ENCODE measurements around the gene MARCHF10.

Gene MARCHF10

GRCh38 chr17:62755141-62755851 lies 52.8 kb downstream of the MARCHF10 start:
- no peak for DNase-seq

- DNase-seq, result no peak
Observed at GRCh38 chr17:62754631-62755030, 53.5 kb downstream of the MARCHF10 start.

GRCh38 chr17:62753562-62753961 lies 54.6 kb downstream of the MARCHF10 start:
- no peak for DNase-seq

- peak in 17 of 56 donors; percentile 7 to 56 (median 20) for DNase-seq
Observed at GRCh38 chr17:62751060-62751691, 56.9 kb downstream of the MARCHF10 start.

- peak in 3 of 56 donors; percentile 2 to 38 (median 30) for DNase-seq
Observed at GRCh38 chr17:62750631-62751051, 57.5 kb downstream of the MARCHF10 start.

GRCh38 chr17:62749926-62750325 lies 58.2 kb downstream of the MARCHF10 start:
- no peak for DNase-seq

GRCh38 chr17:62746941-62747340 lies 61.2 kb downstream of the MARCHF10 start:
- DNase-seq, result no peak

- DNase-seq, result no peak
Observed at GRCh38 chr17:62745806-62746205, 62.3 kb downstream of the MARCHF10 start.

GRCh38 chr17:62744259-62744658 lies 63.9 kb downstream of the MARCHF10 start:
- DNase-seq, result no peak

GRCh38 chr17:62741290-62741689 lies 66.8 kb downstream of the MARCHF10 start:
- no peak for DNase-seq

GRCh38 chr17:62739645-62740388 lies 68.3 kb downstream of the MARCHF10 start:
- peak in 3 of 56 donors; percentile 1 to 35 (median 10) for DNase-seq

GRCh38 chr17:62738281-62738680 lies 69.8 kb downstream of the MARCHF10 start:
- DNase-seq, result no peak

- DNase-seq, result no peak
Observed at GRCh38 chr17:62737513-62737912, 70.6 kb downstream of the MARCHF10 start.

- DNase-seq, result no peak
Observed at GRCh38 chr17:62735044-62735651, 73.0 kb downstream of the MARCHF10 start.

GRCh38 chr17:62732125-62732524 lies 76.0 kb downstream of the MARCHF10 start:
- no peak for DNase-seq

GRCh38 chr17:62727916-62728672 lies 80.0 kb downstream of the MARCHF10 start:
- DNase-seq, result no peak

- no peak for DNase-seq
Observed at GRCh38 chr17:62725791-62726249, 82.3 kb downstream of the MARCHF10 start.

- DNase-seq, result peak in 26 of 56 donors; percentile 6 to 75 (median 38)
Observed at GRCh38 chr17:62724398-62725146, 83.5 kb downstream of the MARCHF10 start.

- no peak for DNase-seq
Observed at GRCh38 chr17:62723842-62724241, 84.3 kb downstream of the MARCHF10 start.

- no peak for DNase-seq
Observed at GRCh38 chr17:62722625-62723024, 85.5 kb downstream of the MARCHF10 start.

Data from nucleus accumbens (tissue), 56 donors.